Fibroblast of skin of right quadriceps (primary cell): ENCODE data around the gene ADNP2.

Experiments
- DNase-seq: peaks from one replicate; pipeline ENCODE4 v3.0.0-alpha.2; 2013

Gene ADNP2

GRCh38 chr18:80106482-80107051 is 2.5 kb upstream of the ADNP2 start:
- no peak for DNase-seq

DNA sequence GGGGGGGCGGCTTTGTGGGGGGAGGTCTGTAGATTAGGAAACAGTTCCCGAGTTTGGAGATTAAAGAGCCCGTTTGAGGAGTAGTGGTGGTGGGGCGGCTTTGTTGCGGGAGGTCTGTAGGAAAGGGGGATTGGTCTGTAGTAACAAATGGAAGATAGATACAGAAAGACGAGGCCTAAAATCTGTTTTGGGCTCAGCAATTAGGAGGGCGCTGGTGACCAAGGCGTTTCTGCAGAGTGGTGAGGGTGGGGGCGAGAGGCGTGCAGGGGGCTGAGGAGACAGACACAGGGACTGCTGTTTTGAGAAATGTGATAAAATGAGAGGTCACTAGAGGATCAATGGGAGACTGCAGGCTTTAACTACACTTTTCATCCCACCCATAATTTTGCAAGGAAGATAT is 1.6 kb upstream of the ADNP2 start:
- DNase-seq = no peak

DNA sequence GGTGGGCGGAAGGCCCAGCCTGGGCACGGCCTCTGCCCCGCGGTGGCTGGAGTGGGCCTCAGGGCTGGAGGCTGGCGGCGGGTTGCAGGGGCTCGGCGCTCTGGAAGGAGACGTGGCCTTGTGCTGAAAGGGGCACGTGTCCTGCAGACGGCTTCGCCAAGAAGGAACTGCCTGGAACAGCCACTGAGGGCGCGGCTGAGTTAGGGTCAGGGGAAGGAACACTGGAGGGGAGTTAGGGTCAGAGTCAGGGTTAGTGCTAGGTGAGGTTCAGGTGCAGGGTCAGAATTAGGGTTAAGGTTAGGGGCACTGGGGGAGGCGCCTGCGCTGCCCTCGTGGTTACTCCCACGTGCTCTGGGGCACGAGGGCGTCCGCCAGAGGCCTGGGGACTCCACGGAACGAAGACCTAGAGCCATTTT is 933 bp upstream of the ADNP2 start:
- DNase-seq = no peak

GRCh38 chr18:80109676-80110078 is 615 bp downstream of the ADNP2 start:
- peak; percentile 28 for DNase-seq

GRCh38 chr18:80112624-80113248 is 3.7 kb downstream of the ADNP2 start:
- DNase-seq = no peak

- DNase-seq = no peak
Measured at GRCh38 chr18:80115035-80115434, 6.0 kb downstream of the ADNP2 start.

DNA sequence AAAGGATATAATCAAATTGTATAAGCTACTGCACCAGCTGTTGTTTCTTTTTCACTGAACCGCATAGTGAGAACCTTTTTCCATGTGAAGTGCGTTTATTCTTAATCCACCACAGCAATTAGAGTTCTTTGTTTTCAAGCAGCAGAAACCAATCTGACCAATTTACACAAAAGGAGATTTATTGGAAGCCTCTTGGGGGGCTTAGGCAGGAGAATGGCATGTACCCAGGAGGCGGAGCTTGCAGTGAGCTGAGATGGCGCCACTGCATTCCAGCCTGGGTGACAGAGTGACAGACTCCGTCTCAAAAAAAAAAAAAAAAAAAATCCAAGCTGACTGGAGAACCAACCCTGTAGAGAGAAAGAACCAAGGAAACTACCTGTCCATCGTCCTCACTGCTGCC is 10.0 kb downstream of the ADNP2 start:
- no peak for DNase-seq

- no peak for DNase-seq
Measured at GRCh38 chr18:80120932-80121331, 11.9 kb downstream of the ADNP2 start.

DNA sequence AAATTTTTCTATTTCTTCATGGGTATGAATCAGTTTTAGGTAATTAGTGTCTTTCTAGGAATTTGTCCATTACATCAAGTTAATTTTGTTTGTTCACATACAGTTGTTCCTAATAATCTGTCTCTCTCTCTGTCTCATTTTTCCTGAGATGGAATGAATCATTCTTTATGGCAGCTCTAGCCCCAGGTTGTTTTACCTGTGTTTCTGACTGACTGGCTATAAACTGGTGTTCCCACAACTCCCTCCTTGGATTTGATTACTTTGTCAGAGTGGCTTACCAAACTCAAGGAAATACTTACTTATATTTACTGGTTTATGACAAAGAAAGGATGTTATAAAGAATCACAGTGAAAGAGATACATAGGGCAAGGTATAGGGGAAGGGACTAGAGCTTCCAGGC is 15.1 kb downstream of the ADNP2 start:
- DNase-seq = no peak

DNA sequence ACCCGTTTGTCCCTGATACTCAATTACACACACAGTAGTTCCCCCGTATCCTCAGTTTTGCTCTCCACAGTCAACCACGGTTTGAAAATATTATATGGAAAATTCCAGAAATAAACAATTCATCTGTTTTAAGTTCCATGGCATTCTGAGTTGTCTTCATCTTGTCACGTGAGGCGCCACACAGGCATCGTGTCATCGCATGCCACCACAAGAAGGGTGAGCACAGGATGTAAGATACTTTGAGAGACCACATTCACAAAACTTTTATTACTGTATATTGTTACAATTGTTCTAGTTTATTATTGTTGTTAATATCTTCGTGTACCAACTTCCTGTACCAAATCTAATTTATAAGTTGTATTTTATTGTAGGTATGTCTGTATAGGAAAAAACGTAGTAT is 17.7 kb downstream of the ADNP2 start:
- no peak for DNase-seq

DNA sequence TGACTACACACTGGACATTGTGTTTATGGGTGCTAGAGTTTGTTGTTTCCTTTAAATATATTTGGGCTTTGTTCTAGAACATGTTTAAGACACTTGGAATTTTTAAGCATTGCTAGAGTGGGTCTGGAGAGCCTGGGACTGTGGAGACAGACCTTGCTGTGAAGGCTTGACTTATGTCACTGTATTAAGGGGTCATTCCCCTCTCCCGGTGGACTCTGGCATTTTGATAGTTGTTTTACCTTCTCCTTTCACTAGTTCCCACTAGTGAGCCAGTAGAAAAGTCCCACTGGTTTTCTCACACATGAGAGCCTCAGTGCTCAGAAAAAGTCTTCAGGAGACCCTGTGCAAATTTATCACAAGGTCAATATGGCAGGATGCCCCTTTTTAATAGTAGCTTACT is 18.6 kb downstream of the ADNP2 start:
- no peak for DNase-seq

GRCh38 chr18:80129672-80130367 is 20.8 kb downstream of the ADNP2 start:
- DNase-seq = no peak

DNA sequence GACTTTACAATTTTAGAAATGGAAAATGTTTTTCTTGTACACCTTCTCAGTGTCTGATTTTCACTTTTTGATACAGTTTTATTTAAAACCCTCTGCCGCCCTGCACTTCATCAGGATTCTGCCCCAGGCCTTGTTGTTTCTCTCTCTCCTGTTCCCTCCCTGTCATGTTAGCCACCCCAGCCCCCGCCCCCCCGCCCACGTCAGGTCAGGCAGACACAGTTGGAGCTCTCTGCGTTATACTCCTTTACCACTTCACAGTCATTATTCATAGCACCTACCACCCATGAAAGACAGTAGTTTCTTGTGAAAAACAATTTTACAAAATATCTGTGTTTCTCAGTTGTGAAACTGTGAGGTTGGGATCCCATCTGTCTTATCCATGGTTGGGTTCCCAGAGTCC is 21.5 kb downstream of the ADNP2 start:
- DNase-seq = no peak

GRCh38 chr18:80132180-80132812 is 23.2 kb downstream of the ADNP2 start:
- DNase-seq = no peak

DNA sequence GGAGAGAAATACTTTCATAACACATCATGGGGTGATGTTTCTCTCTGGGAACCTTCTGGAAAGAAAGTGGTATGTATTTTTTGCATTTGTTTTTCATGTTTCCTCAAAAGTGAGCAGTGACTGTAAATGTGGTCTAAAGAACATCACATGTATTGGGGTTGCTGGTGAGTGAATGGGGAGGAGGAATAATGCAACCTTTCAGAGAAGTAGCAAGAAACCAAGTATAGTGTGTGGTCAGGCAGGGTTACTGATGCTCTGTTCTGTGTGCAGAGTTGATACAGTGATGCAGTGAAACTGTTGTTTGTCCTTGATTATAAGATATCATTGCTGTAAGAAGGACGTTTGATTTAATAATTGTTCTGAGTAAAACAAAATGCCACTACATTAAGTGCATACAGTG is 24.1 kb downstream of the ADNP2 start:
- DNase-seq = no peak

- no peak for DNase-seq
Measured at GRCh38 chr18:80135136-80135535, 26.1 kb downstream of the ADNP2 start.

GRCh38 chr18:80136679-80137078 is 27.6 kb downstream of the ADNP2 start:
- DNase-seq = no peak

GRCh38 chr18:80137137-80137536 is 28.1 kb downstream of the ADNP2 start:
- no peak for DNase-seq

DNA sequence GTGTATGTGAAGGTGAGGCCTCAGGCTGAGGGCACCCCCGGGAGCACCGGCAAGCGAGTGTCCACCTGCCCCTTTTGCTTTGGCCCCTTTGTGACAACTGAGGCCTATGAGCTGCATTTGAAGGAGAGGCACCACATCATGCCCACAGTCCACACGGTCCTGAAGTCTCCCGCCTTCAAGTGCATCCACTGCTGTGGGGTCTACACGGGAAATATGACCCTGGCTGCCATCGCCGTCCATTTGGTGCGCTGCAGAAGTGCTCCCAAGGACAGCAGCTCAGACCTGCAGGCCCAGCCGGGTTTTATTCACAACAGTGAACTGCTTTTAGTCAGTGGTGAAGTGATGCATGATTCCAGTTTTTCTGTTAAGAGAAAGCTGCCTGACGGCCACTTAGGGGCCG is 28.9 kb downstream of the ADNP2 start:
- DNase-seq = no peak

- DNase-seq = no peak
Measured at GRCh38 chr18:80140455-80140985, 31.5 kb downstream of the ADNP2 start.

DNA sequence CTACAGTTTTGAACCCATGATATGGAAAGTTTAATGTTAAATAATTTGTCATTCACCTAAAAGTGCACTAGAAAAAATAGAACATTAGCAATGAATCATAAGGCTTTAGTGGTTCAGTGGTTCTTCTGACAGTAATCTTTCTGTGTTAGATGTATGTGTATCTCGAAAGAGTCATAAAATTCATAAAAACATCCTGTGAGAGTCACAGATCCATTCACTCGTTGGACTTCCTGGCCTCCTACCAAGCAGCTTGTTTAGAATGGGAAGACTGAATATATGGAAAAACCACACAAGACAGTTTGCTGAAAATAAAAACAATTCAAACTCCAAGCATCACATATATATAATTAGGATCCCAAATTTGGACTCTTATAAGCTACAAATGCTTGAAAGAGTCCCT is 34.8 kb downstream of the ADNP2 start:
- peak; percentile 44 for DNase-seq

- no peak for DNase-seq
Measured at GRCh38 chr18:80145196-80145804, 36.2 kb downstream of the ADNP2 start.

DNA sequence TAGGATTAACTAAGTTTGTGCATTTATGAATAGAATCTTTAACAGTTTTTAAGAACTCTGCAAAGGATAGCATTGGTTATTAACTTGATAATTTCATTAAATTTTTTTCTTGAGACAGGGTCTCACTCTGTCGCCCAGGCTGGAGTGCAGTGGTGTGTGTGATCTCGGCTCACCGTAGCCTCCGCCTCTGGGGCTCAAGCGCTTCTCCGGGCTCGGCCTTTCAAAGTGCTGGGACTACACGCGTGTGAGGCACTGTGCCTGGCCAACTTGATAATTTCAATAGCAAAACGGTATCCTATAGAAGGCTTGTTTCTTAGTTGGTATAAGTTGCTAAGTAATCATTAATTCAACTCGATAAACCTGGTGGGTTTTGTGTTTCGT is 38.0 kb downstream of the ADNP2 start:
- DNase-seq = no peak
